ENCODE data around the gene PTPRK. TPM values are rescaled to one million over a fixed set of nuclear protein-coding genes. Genes with fewer than 3 reads are reported as not detected.

The PTPRK gene
- total RNA-seq, 1 experiment from 2014 or later: 34.2 TPM

DNA sequence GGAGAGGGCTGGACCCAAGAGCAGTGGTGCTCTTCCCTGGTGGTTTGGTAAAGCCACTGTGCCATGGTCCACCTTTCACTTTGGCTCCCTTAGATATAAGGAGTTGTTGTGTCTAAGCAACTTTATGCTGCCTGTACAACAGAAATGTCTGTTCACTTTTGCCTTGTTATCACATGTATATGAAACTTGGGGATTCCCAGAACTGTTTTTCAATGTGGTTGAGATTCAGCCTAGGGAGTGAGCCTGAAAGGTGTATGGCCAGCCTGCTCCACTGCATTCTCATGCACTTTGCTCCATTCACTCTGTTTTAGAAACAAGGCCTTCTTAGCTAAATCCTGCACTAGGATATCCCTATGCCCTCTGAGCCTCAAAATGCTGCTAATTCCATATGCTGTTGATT lies 385.1 kb downstream of the PTPRK start:
- ChIA-PET POLR2A (no interaction called here), CTCF (no interaction called here)

DNA sequence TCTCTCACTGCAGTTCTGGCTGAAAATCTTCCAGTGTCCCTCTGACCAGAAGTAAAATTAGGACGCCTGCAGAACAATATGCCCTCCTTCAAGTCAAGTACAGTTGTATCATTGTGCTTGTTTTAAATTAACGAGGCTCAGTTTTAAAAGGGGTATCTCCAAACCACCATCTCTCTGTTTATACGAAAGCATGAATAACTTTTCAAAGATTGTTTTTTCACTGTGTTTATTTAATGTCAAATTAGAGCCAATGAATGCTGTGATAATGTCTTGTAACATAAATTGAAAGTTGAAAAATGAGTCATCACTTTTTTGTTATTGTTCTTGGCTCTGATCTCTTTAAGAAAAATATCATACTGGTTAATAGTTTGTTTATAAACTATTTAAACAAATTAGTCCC lies 388.8 kb downstream of the PTPRK start:
- Histone ChIP-seq H3K9me2 (ENCODE audit: insufficient read depth) (no peaks in the 10 kb centered on the region), H3K4me1 (ENCODE audit: control insufficient read depth in 1 of 2, insufficient read depth in 2 of 2, low read length in 2 of 2) (0 out of 4 replicates have a peak, but pooled peaks cover 0 to 2% of the 10 kb centered on the region in 2 experiments), H3K27me3 (ENCODE audit: insufficient read depth, low read length) (no peaks in the 10 kb centered on the region), H3K9me3 (ENCODE audit: control insufficient read depth in 1 of 2, insufficient read depth in 1 of 2, low read depth in 1 of 2, low read length in 2 of 2) (no peaks in the 10 kb centered on the region), H3K4me2 (ENCODE audit: low read length) (no peak overlapping the region), H3K27ac (ENCODE audit: low read depth, low read length) (no peak overlapping the region), H3K36me3 (ENCODE audit: control insufficient read depth in 1 of 2, insufficient read depth in 2 of 2, low read length in 2 of 2) (no peaks in the 10 kb centered on the region), H3K4me3 (replicated peaks in 1 of 2; ENCODE audit: low read depth in 1 of 2, low read length in 2 of 2) (no peak overlapping the region), H3K9ac (ENCODE audit: low read length) (no peak overlapping the region), H2AFZ (ENCODE audit: low read depth, low read length, poor library complexity, severe bottlenecking) (no peak overlapping the region), H4K20me1 (ENCODE audit: insufficient read depth) (no peaks in the 10 kb centered on the region), H3K79me2 (ENCODE audit: insufficient read depth, low read length) (no peaks in the 10 kb centered on the region)
- RAD21 ChIA-PET (ENCODE audit: low non-redundant PET in 1 of 2, low total read pairs in 2 of 2, uncharacterized antibody in 2 of 2, unreplicated experiment in 2 of 2): no interaction called here
- DNase-seq (ENCODE audit: low read depth, low spot score) (no peak), ATAC-seq (no peak)
- CTCF ChIA-PET: no interaction called here
- no TSS peak for BruUV-seq (replicated peaks)
- TF ChIP-seq, protein P1, sequence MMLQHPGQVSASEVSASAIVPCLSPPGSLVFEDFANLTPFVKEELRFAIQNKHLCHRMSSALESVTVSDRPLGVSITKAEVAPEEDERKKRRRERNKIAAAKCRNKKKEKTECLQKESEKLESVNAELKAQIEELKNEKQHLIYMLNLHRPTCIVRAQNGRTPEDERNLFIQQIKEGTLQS (IDR thresholded peaks at IDR 0.05): no peak
- TF ChIP-seq ZBTB33 (IDR thresholded peaks at IDR 0.05; ENCODE audit: extremely low read depth, insufficient replicate concordance, low read length) (no peak), EGR1 (IDR thresholded peaks at IDR 0.05; ENCODE audit: low read depth) (no peak)
- POLR2A ChIA-PET: no interaction called here
- intact Hi-C loops (cut with micrococcal nuclease): no loop called here

More for the DNA sequence above, 385.1 kb downstream of the PTPRK start:
- 0 out of 4 replicates have a peak, but pooled peaks cover 0 to 2% of the 10 kb centered on the region in 2 experiments for H3K4me1 ChIP-seq (ENCODE audit: control insufficient read depth in 1 of 2, insufficient read depth in 2 of 2, low read length in 2 of 2)
- intact Hi-C loops (cut with micrococcal nuclease): no loop called here
- DNase-seq (ENCODE audit: low read depth, low spot score) (no peak), ATAC-seq (no peak)
- no peak overlapping the region for H2AFZ ChIP-seq (ENCODE audit: low read depth, low read length, poor library complexity, severe bottlenecking)
- no TSS peak for BruUV-seq (replicated peaks)
- no peak overlapping the region for H3K4me3 ChIP-seq (replicated peaks in 1 of 2; ENCODE audit: low read depth in 1 of 2, low read length in 2 of 2)
- no peaks in the 10 kb centered on the region for H3K79me2 ChIP-seq (ENCODE audit: insufficient read depth, low read length)
- H3K4me2 ChIP-seq (ENCODE audit: low read length): no peak overlapping the region
- no peak overlapping the region for H3K9ac ChIP-seq (ENCODE audit: low read length)
- H3K9me2 ChIP-seq (ENCODE audit: insufficient read depth): no peaks in the 10 kb centered on the region
- no peaks in the 10 kb centered on the region for H3K27me3 ChIP-seq (ENCODE audit: insufficient read depth, low read length)
- H4K20me1 ChIP-seq (ENCODE audit: insufficient read depth): no peaks in the 10 kb centered on the region
- H3K36me3 ChIP-seq (ENCODE audit: control insufficient read depth in 1 of 2, insufficient read depth in 2 of 2, low read length in 2 of 2): no peaks in the 10 kb centered on the region
- H3K27ac ChIP-seq (ENCODE audit: low read depth, low read length): no peak overlapping the region
- H3K9me3 ChIP-seq (ENCODE audit: control insufficient read depth in 1 of 2, insufficient read depth in 1 of 2, low read depth in 1 of 2, low read length in 2 of 2): no peaks in the 10 kb centered on the region
- RAD21 ChIA-PET (ENCODE audit: low non-redundant PET in 1 of 2, low total read pairs in 2 of 2, uncharacterized antibody in 2 of 2, unreplicated experiment in 2 of 2): no interaction called here
- TF ChIP-seq FOSL1 (IDR thresholded peaks at IDR 0.05; ENCODE audit: low read depth) (no peak), EZH2 (IDR thresholded peaks at IDR 0.05) (no peak), CBX3 (IDR thresholded peaks at IDR 0.05; ENCODE audit: low read depth) (no peak), ZNF274 (IDR thresholded peaks at IDR 0.05; ENCODE audit: low read depth, low read length) (no peak), EGR1 (IDR thresholded peaks at IDR 0.05; ENCODE audit: low read depth) (no peak)
- TF ChIP-seq, protein P1 (IDR thresholded peaks at IDR 0.05): no peak
